Heart left ventricle (tissue), 16 donors: ENCODE results near the gene COL6A1. TPM values are rescaled to one million over a fixed set of nuclear protein-coding genes. Genes with fewer than 3 reads are reported as not detected.
A peak's percentile ranks its signal among the peaks of the same experiment; 100 is the strongest.

ENCODE experiments used
- ATAC-seq, 4 donors: fragments of 200-7000 bp; cut with Tn5 transposase; one replicate each; pipeline ENCODE4 v1.9.1; 2020 to 2022; ENCODE audit warnings: moderate library complexity in 4 of 4, mild to moderate bottlenecking in 3 of 4, moderate number of reproducible peaks in 1 of 4
- DNase-seq, 5 donors: peaks; one replicate each; pipeline ENCODE4 v3.0.0-alpha.2; 2020
- H3K27ac ChIP-seq, 12 donors: fragments of 200-600 bp; sonication (generic) in 4 of 12; one replicate each; pipeline versions ENCODE4 v1.5.0 to v1.8.0; 2016 to 2022; ENCODE audit warnings: mild to moderate bottlenecking in 2 of 12
- H3K27me3 ChIP-seq, 9 donors: fragments of 200-600 bp; sonication (generic) in 2 of 9; one replicate each; pipeline versions ENCODE4 v1.5.1 to v1.8.0; 2016 to 2022; ENCODE audit warnings: mild to moderate bottlenecking in 3 of 9
- H3K36me3 ChIP-seq, 9 donors: fragments of 200-600 bp; sonication (generic) in 2 of 9; one replicate each; pipeline versions ENCODE4 v1.5.0 to v1.8.0; 2018 to 2022; ENCODE audit warnings: mild to moderate bottlenecking in 2 of 9
- H3K4me1 ChIP-seq, 12 donors: fragments of 200-600 bp; sonication (generic) in 4 of 12; one replicate each; pipeline versions ENCODE4 v1.5.0 to v1.8.0; 2016 to 2022; ENCODE audit warnings: mild to moderate bottlenecking in 3 of 12
- H3K4me3 ChIP-seq, 12 donors: fragments of 200-600 bp; sonication (generic) in 4 of 12; one replicate each; pipeline versions ENCODE4 v1.5.0 to v1.8.0; 2017 to 2022; ENCODE audit warnings: mild to moderate bottlenecking in 9 of 12, moderate library complexity in 4 of 12
- H3K9me3 ChIP-seq, 12 donors: fragments of 200-600 bp; sonication (generic) in 4 of 12; one replicate each; pipeline versions ENCODE4 v1.5.0 to v1.8.0; 2016 to 2022; ENCODE audit warnings: mild to moderate bottlenecking in 1 of 12
- POLR2A ChIP-seq, 2 donors: fragments of 450-650 bp; IDR thresholded peaks; one replicate each; pipeline ENCODE4 v1.6.1; 2017; ENCODE audit warnings: antibody characterized with exemption in 2 of 2, mild to moderate bottlenecking in 2 of 2, moderate library complexity in 2 of 2
- WGBS, 4 donors: extraction: QIAGEN DNeasy Blood & Tissue Kit in 2 of 4; methylation state at CpG; one replicate each; pipeline versions ENCODE4 v1.1.5 to v1.1.7; 2013 to 2018; 5-methylcytosine and 5-hydroxymethylcytosine counted together
- intact Hi-C, 10 donors: fragments of 100-400 bp; cut with DNase I; formaldehyde crosslinking; loops; one replicate each; pipeline versions ENCODE4 v1.11.1 to v1.14.2; 2022
- polyA plus RNA-seq, 2 donors: library from polyadenylated mRNA; stranded (reverse); fragments of 200-250 nt; gene quantifications; one replicate each; pipeline ENCODE4 v1.2.3, GENCODE V29; 2013
- total RNA-seq, 9 donors: library from RNA; depleted of rRNA in 2 of 9; stranded (reverse); fragments of >200 nt in 2 of 9; fragmentation: NEBNext Ultra II Directional in 3 of 9; extraction: Animal tissue kit (Norgen Biotek cat#: 25700) in 3 of 9; gene quantifications; one replicate each; pipeline versions ENCODE4 v1.1.0 to v1.2.4, GENCODE V29; 2016 to 2023
- TF ChIP-seq, protein P1 (sequence below), 12 donors: fragments of 200-600 bp; sonication (generic) in 4 of 12; IDR thresholded peaks; one replicate each; pipeline versions ENCODE4 v1.5.0 to v1.8.0; 2018 to 2022; ENCODE audit warnings: antibody characterized with exemption in 12 of 12, mild to moderate bottlenecking in 5 of 12
- donor health status: ischemic (EF 13 %, LVEDD 7.1; RV severe dilation, severe dysfunction).
- donor health status: healthy with polysubstance abuse.
- donor health status: DM: no; HTN: yes; CAD: no.
- donor health status: DM: no; HTN: no; CAD: no.
- donor health status: ischemic (EF 25% LVEDD 6.9; RV normal size, moderate dysfunction).
- donor health status: ischemic (EF 25% LVEDD 5.7; RV mildly dilated, moderate dysfunction).
- donor health status: healthy.
- donor health status: DM: yes; HTN: yes; CAD: no.
- donor health status: ischemic (EF 35%, LVEDD 5.7; RV mildly dilated, moderate dysfunction).
- donor health status: nonischemic (EF 11% LVEDD 7.7; RV severe dilation, severe dysfunction).
- donor health status: DM: yes; HTN: yes; CAD: no.
- donor health status: PGD.
- donor health status: ischemic (EF 29% LVEDD 5.4; RV normal size, mild dysfunction).
- donor health status: nonischemic (EF 23%, LVEDD 6.1; RV moderate dilation, normal function).

The COL6A1 gene
- total and polyA plus RNA-seq, 11 donors: 92.4 to 385 (median 149) TPM

DNA sequence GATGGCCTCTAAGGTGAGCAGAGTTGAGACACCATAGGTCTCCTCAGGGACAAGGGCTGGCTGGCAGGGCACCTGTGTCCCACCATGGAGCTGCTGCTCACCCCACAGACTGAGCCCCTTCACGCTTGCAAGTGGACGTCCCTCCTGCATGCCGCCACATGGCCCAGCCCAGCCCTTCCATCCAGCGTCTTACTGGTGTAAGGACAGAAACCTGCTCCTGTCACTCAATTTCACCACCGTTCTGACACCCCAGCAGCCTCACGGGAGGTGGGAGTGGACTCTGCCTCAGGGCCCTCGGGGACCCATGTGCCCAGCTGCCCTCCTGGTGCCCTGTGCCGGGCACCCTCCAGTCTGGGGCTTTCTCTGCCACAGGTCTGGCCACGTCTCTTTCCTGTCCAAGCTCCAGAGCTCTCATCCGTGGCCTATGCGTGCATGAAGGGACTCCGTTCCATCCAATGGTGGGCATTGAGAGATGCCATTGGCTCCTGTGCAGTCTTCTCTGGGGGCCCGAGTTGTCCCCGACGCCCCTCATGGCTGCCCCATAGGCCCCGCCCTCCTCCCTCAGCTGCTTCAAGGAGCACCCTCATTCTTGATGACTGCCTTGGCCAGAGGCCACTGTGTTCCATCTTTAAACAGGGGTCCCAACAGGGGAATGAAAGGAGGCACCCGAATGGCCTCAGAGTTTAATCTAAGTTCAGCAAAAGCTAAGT lies 42.6 kb upstream of the COL6A1 start:
- Histone ChIP-seq H3K4me1 (no peaks in the 10 kb centered on the region), H3K9me3 (peaks cover 0 to 29% (median 17%) of the 10 kb centered on the region in 12 donors), H3K27me3 (no peaks in the 10 kb centered on the region), H3K4me3 (no peak overlapping the region), H3K27ac (no peak overlapping the region), H3K36me3 (no peaks in the 10 kb centered on the region)
- WGBS, 4 donors: 88 to 95% (median 91%) methylated on average over 11 to 17 of the region's 17 CpGs
- intact Hi-C loops: no loop called here
- ATAC-seq (no peak), DNase-seq (peak in 2 of 5 donors; percentile 3 to 18)
- TF ChIP-seq POLR2A (IDR thresholded peaks at IDR 0.05): no peak
- TF ChIP-seq, protein P1, sequence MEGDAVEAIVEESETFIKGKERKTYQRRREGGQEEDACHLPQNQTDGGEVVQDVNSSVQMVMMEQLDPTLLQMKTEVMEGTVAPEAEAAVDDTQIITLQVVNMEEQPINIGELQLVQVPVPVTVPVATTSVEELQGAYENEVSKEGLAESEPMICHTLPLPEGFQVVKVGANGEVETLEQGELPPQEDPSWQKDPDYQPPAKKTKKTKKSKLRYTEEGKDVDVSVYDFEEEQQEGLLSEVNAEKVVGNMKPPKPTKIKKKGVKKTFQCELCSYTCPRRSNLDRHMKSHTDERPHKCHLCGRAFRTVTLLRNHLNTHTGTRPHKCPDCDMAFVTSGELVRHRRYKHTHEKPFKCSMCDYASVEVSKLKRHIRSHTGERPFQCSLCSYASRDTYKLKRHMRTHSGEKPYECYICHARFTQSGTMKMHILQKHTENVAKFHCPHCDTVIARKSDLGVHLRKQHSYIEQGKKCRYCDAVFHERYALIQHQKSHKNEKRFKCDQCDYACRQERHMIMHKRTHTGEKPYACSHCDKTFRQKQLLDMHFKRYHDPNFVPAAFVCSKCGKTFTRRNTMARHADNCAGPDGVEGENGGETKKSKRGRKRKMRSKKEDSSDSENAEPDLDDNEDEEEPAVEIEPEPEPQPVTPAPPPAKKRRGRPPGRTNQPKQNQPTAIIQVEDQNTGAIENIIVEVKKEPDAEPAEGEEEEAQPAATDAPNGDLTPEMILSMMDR (IDR thresholded peaks at IDR 0.05): no peak

DNA sequence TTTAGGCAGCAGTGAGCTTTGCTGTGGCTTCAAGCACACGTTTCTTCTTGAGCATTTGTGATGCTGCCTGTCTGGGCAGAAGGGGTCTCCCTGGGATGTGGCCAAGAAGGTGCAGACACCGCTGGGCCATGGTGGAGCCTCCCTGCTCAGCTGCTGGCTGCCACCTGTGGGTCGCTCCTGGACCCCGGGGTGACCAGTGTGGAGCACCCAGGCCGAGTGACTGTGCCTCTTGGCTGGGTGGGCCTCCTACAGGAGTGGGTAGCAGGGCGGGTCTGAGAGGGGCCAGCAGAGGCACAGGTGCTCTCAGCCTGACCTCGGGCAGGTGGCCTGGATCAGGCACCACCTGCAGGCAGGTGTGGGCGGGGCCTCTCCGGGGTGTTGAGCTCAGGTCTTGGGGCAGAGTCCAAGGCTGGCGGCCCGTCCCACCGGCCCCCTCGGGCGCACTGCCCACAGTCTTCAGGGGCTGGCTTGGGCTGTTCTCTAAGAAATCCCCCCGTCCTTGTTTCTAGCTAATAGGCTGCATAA lies 42.0 kb upstream of the COL6A1 start:
- H3K36me3 ChIP-seq: no peaks in the 10 kb centered on the region
- H3K9me3 ChIP-seq: peaks cover 0 to 27% (median 16%) of the 10 kb centered on the region in 12 donors
- no peak overlapping the region for H3K4me3 ChIP-seq
- H3K27me3 ChIP-seq: no peaks in the 10 kb centered on the region
- H3K27ac ChIP-seq: no peak overlapping the region
- H3K4me1 ChIP-seq: no peaks in the 10 kb centered on the region
- WGBS, 4 donors: 89 to 94% (median 90%) methylated on average over 3 to 15 of the region's 15 CpGs
- no peak for ATAC-seq
- TF ChIP-seq POLR2A (IDR thresholded peaks at IDR 0.05): no peak
- TF ChIP-seq, protein P1 (IDR thresholded peaks at IDR 0.05): no peak
- peak in 1 of 5 donors; percentile 12 for DNase-seq
- intact Hi-C loops: no loop called here

DNA sequence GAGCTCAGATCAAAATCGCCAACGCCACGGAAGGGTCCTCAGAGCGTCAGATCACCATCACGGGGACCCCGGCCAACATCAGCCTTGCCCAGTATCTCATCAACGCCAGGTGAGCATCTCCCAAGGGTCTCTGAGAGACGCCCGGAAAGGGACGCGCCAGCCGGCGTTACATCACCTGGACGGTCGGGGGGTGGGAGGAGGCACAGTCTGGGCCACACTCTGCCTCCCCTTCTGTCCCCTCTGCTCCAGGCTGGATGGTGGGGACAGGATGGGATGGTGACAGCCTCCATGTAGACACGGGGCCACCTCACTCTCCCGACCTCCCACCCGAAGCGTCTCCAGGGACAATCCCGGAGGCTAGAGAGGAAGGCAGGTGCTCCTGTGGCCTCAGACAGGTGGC lies 41.5 kb upstream of the COL6A1 start:
- no peaks in the 10 kb centered on the region for H3K27me3 ChIP-seq
- intact Hi-C loops: no loop called here
- no peak for DNase-seq
- H3K9me3 ChIP-seq: peaks cover 0 to 22% (median 13%) of the 10 kb centered on the region in 12 donors
- no peaks in the 10 kb centered on the region for H3K36me3 ChIP-seq
- H3K4me1 ChIP-seq: no peaks in the 10 kb centered on the region
- TF ChIP-seq, protein P1 (IDR thresholded peaks at IDR 0.05): no peak
- no peak for TF ChIP-seq POLR2A (IDR thresholded peaks at IDR 0.05)
- H3K27ac ChIP-seq: no peak overlapping the region
- WGBS, 4 donors: 89 to 96% (median 92%) methylated on average over 17 to 20 of the region's 20 CpGs
- no peak for ATAC-seq
- no peak overlapping the region for H3K4me3 ChIP-seq

DNA sequence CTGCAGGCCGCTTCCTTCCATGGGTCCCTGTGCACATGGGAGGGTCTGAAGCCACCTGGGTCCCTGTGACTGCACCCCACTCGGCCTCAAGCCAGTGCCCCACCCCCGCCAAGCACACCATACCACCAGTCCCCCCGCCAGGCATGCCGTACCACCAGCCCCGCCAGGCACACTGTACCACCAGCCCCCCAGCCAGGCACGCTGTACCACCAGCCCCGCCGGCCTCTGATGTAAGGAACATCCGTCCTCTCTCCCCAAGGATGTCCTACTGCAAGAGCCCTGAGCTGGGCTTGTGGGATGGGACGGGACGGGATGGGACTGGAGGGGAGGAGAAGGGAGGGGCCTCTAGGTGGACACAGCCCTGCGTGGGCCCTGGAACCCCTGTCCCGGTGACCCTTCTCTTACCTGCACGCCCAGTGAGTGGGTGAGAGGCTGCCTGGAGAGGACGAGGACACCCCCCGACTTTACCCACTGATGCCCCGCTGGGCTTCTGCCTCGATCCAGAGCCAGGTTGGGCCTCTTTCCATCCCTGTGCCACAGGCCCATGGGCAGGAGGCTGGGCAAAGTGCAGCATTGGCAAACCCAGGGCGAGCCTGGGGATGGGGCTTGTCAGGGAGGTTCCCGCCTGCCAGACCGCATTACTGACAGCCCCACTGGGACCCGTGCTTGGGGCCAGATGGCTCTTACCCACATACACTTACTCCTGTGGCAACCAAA lies 40.8 kb upstream of the COL6A1 start:
- TF ChIP-seq, protein P1 (IDR thresholded peaks at IDR 0.05): no peak
- TF ChIP-seq POLR2A (IDR thresholded peaks at IDR 0.05): no peak
- intact Hi-C loops: no loop called here
- H3K36me3 ChIP-seq: no peaks in the 10 kb centered on the region

More for the DNA sequence above, 40.8 kb upstream of the COL6A1 start:
- no peaks in the 10 kb centered on the region for H3K27me3 ChIP-seq
- H3K4me3 ChIP-seq: no peak overlapping the region
- peak in 1 of 5 donors; percentile 20 for DNase-seq
- no peaks in the 10 kb centered on the region for H3K4me1 ChIP-seq
- peaks cover 0 to 15% (median 6%) of the 10 kb centered on the region in 12 donors for H3K9me3 ChIP-seq
- 82 to 89% (median 84%) methylated on average over 16 to 23 of the region's 23 CpGs for WGBS, 4 donors
- H3K27ac ChIP-seq: no peak overlapping the region
- no peak for ATAC-seq
